OCI-M2 (cell line): Measurements from ENCODE around the gene SLC8A1.

ENCODE experiments used
- DNase-seq: peaks from one replicate; lab custom pipeline; 2025; ENCODE audit not compliant: unreplicated experiment; lab: John Stamatoyannopoulos, UW

Gene SLC8A1

DNA sequence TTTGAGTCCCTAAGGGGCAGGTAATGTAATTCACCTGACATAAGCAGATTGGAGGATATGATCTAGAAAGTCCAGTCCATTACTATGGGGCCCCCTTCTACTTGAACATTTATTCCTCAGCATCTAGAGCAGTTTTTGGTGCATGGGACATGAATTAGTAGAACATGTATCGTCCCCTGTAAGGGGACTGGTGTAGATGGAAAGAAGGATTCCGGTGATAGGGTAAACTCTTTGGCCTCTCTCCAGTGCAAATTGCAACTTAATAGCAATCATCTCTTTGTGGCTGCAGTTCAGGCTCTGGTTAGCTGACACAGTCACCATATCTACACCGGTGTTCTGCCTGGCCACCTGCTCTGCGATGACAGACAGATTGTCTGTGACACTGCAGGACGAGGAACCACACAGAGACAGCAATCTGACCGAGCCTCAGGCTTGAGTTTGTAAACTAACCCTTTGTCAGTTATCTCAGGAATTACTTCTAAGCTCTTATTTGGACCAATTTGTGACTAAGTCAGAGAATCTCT is 6.4 kb upstream of the SLC8A1 start:
- DNase-seq = no peak

DNA sequence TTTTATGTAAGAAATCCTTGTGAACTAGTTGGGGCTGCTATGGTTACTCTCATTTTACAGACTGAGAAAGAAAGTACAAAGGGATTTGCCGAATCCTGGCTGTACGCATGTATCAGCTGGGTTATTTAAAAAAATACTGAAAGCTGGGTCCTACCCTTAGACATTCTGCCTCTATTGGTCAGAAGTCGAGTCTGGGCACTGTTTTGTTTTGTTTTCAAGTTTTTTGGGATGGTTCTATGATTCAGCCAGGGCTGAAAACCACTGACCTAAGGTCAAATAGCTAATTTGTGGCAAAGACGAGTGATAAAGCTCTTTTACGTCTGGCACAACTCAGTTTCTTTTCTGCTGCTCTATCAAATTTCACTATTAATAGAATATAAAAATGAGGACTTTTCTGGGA is 5.9 kb upstream of the SLC8A1 start:
- no peak for DNase-seq

DNA sequence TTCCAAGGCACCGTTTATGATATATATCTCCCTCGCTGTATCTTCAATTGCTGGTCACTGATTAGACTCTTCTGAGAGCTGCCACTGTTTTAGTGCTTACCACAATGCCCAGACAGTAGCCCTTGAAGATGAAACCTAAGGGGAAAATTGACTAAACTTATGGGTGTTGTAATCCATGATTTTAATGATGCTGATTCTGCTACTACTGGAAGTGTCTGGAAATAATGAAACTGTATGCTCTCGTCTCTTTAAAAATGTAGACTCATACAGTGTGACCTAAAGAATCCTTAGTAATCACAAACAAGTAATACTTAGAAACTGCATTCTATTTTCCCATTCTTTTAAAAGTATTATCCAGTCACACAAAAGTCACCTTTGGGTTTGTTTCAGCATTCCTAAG is 5.5 kb upstream of the SLC8A1 start:
- DNase-seq = no peak

DNA sequence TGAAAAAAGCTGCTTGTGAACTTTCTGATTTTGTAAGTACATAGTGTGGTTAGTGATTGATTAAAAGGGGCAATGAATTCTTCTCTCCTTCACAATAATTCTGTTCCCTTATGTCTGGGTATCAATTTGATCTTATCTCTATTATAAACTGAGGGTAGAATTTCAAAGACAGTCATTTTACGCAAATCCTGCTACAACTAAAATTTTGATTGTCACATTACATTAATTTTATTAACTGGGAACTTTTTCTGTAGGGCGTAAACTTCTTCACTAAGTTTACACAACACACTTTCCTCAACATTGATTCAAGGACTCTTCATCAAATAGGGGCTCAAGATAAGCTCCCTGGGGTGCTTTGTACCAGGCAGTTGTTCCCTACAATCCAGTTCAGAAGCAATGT is 5.0 kb upstream of the SLC8A1 start:
- DNase-seq = no peak

DNA sequence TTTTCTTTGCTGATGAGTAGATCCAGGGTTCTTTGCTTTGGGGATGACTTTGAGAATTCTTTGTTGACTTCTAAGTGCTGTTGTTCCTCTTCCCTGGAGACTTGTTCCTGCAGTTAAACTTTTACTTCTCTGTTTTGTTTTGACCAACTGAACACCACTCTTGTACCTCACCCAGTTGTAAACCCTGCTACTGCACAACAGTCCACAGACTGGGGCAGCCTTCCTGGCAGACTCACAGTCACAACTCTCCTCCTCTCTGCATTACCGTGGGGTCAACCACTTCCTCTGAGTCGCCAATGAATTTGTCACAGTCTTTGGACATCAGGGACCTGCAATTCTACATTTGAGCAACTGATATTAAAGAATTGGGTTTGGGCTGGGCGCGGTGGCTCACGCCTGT is 3.8 kb upstream of the SLC8A1 start:
- no peak for DNase-seq

DNA sequence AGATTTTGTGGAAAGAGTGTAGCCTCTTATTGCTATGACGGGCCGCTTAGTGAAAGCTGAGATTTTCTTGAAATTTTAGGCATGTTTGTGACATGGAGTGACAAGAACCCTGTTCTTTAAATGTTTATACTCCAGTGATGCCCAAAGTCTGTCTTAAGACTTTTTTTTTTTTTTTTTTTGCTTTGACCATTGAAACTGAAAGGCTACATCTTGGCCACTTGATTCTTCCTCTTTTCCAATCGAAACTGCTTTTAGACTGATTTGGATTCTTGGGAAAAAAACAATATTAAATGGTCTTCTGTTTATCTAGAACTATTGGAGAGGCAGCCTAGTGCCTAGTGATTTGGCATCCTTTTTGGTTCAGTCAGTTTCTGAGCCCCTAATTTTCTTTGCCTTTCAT is 2.4 kb upstream of the SLC8A1 start:
- no peak for DNase-seq

DNA sequence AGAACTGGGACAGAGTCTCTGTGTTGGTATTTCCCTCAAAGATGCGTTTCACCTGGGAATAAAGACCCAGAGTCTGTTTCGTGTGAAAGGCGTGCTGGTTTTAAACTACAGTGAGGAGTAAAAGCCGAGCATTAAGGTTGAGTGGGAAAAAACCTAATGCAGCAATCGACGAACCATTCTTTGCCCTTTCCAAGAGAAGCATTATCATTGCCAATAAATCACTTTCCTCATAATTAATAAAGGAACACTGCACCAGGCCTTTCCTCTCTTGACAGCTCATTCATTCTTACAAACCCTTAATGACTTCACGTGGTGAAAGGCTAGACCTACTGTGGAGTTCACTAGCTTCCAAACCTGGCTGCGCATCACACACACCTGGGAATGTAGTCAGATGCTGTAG is 896 bp upstream of the SLC8A1 start:
- DNase-seq = no peak

DNA sequence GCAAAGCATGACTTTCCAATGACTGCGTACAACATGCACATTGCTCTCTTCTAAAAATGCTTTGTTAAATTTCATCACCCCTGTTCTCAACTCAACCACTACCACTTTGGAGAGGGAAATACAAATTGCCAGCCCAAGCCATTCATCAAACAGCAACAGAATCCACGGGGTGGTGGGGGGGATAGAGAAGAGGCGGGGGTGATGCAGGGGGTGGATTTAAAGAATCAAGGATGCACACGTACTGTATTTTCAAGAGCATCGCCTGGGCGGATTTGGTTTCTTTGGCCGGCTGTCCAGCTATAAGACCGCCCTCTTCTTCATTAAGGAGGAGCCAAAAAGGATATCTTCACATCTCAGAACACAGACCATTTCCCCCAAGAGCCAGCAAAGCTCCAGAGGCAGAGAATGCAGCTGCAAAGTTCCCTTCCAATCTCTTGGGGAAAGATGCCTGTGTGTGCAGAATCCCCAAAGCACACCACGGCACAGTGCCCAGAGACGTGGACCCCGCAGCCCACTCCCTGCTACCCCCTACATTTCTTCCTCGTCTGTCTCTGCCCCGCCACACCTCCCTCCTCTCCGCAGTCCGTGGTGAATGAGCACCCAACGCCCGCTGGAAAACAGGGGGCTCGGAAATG is 977 bp downstream of the SLC8A1 start:
- no peak for DNase-seq

DNA sequence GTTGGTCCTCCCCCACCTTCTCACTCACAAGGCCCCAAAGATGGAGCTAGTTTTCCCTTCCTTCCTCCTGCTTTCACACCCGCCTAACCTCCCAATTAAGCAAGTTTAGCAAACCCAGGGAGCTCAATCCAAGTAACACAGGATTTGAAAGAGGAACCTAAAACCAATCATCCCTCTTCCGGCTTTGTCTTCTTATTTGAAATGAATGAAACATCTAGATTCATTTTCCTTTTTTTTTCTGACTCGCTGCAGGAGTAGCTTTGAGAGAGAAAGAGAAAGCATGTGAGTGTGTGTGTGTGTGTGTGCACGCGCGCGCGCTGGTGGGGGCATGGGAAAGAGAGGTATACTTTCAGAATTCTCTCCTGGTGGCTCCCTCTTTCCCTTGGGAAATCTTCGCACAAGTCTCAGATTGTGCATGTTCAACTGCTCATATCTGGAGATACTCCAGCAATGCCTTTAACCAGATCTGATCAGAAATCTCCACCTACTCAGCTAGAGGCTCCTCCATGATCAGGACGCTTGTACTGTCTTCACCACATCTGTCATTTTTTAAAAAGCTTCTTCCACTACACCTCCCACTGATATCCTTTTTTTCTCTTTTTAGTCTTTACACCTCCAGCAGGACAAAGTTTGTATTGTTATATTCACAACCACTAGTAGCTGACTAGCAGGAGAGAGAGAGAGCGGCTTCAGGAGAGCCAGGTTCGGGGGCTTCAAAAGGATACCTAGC is 1.7 kb downstream of the SLC8A1 start:
- no peak for DNase-seq

DNA sequence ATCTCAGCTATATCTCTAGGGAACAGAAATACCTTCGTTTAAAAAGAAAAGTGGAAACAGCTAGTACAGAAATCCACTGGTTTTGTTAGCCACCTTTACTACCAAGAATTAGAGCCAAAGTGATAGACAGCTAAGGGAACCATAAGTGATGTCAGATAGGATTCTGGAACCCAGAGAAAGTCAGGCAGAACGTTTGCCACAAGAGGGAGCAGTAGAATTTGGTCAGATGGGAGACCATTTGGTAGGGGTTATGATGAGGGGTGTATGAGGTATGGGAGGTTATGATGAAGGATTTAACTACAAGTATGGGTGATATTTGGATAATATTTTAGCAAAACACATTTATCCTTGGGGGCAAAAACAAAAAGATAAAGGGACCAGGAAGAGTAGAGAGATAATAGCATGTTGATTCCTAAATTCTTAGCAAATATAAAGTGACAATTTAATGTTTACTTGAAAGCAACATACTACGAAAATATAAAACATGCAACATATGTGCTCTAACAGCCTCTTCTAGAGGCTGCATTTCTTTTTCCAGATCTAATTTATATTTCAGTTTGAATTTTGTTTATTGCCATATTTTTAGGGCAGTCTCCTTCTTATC is 3.3 kb downstream of the SLC8A1 start:
- no peak for DNase-seq

DNA sequence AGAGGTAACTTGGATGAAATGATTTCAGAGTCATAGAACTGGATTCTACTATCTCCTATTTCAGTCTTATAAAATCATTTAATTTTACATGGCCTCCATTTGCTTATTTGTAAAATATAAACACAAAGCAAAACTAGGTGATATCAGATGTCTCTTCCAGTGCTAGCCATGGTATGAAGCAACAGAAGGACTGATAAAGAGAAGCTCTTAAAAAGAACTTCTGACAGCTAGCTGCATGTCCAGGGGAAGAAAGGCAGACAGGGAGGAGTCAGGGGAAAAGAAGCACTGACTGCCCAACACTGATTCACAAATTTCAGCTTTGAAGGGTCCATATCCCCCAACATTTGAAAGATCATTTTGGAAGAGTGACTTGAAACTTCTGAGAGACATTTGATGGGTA is 6.4 kb downstream of the SLC8A1 start:
- DNase-seq = no peak

DNA sequence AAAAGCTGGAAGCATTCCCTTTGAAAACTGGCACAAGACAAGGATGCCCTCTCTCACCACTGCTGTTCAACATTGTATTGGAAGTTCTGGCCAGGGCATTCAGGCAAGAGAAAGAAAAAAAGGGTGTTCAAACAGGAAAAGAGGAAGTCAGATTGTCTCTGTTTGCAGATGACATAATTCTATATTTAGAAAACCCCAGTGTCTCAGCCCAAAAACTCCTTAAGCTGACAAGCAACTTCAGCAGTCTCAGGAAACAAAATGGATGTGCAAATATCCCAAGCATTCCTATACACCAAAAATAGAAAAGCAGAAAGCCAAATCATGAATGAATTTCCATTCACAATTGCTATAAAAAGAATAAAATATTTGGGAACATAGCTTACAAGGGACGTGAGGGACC is 11.1 kb downstream of the SLC8A1 start:
- DNase-seq = no peak

DNA sequence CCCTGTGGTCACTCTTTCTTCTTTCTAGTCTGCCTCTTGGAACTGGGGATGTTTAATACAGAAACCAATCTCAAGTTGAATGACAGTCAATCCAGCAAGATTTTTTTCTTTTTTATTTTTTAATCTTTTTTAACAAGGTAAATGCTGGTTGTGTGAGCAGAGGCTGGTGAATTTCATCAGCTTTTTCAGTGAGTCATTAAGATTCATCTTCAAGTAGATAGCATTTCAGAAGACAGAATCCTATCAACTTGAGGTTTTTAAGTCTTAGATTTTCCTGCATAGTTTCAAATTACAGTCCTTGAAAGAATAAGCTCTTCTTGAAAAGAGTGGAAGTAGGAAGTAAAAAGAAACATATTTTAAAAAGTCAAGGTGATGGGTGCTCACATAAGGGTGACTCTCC is 12.4 kb downstream of the SLC8A1 start:
- DNase-seq = no peak

DNA sequence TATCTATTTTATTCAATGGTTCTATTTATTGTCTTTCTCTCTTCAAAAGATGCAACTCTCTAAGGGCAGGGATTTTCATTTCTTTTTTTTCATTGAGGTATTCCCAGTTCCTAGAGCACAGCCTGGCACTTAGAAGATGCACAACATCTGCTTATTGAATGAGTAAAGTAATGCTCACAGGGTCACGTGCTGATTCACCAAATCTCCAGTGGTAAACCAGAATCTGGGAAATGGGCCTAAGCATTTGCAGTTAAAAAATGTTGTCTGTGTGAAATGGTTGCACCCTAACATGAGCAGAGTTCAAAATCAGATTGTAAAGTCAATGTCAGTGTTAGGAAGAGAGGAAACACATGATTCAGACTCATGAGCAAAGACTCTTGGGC is 15.8 kb downstream of the SLC8A1 start:
- DNase-seq = no peak

DNA sequence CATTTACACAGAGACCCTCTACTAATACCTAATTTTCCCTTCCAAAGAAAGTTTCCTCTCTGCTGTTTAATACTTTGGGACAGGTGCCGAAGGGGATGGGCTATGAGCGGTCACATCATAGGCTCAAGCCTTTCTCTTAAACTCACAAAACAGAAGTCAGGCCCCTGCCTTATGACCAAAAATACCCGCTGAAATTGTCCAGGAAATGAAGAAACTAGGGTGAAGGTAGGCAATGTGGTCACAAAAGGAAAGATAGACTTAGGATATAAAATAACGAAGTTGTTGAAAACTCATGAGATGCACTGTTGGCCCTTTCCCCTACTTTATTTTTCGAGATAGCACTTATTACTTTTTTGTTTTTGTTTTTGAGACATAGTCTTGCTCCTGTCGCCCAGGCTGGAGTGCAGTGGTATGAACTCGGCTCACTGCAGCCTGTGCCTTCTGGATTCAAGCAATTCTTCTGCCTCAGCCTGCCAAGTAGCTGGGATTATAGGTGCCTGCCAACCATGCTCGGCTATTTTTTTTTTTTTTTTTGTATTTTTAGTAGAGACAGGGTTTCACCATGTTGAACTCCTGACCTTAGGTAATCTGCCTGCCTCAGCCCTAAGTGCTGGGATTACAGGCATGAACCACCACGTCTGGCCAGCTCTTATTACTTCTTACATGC is 16.3 kb downstream of the SLC8A1 start:
- DNase-seq = no peak

DNA sequence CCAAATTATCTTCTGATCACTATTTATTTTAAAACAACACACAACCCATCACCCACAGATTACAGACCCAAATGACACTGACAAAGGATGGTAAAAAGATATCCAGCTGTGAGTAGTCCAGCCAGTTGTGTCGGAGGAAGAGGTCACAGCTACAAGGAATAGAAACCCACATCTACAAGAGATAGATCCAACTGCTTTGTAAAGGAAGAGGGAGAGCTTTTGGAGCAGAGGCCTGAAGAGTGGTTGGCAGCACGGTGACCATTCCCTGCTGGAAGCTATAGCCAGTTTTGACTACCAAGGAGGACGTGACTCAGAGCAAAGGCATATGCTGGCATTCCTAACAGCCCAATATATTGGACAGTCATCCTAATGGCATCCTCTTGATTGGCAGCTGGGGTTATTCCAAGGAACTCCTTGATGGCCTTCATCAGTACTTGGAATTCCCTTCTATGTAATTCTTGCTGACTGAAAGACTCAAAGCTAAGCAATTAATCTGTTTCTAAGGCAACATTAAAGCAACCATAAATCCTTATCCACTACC is 17.1 kb downstream of the SLC8A1 start:
- no peak for DNase-seq

DNA sequence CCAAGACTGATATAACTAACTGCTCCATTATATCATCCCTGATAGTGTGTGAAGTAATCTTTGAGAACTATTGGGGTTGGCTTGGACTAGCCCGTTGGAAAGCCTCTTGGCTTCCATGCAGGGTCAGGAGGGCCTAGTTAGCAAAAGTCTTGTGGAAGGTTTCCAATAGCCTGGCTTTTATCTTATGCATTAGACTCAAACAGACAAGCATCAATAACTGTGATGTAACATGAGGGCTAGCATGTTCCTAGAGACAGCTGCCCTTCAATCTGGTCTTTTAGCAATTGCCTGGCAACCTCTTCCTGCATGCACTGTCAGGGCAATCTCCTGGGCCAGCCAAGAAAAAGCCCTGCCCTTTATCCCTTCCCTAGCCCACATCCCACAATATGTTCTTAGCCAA is 18.2 kb downstream of the SLC8A1 start:
- no peak for DNase-seq

DNA sequence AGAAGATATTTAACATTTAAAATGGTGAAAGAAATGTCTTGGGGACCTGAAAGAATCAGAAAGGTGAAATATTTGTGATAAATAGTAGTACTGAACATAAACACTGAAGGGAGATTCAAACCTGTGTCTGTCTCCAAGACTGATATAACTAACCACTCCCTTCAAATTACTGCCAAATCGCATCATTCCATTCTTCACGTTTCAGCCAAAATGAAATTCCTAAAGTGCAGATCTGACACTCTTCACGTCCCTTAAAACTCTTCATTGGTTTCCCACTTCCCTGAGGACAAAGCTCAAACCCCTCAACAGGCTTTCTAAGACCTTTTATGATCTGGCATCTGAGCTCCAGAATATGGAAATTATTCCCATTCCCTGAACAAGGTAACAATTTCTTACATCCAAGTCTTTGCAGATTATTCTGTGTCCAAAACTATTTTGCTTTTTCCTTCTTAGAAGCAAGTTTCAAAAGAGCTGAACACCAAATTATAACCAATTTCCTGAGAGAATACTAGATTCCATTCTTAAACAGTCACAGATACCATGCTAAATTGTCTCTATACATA is 18.9 kb downstream of the SLC8A1 start:
- DNase-seq = no peak

DNA sequence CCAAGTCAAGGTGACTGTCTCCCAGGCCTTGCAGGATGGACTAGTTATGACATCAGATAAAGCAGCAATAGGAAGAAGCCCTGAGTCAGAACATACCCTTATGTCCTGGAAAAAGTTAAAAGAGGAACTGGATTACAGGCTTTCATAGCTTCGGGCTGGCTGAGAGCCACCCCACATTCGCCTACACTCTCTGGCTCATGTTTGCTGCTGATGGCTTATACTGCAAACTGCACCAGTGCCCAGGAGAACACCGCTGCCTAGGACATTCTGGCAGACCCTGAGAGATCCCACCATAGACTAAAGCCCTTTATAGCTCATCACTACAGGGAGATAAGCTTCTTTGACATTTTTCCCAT is 20.3 kb downstream of the SLC8A1 start:
- no peak for DNase-seq

DNA sequence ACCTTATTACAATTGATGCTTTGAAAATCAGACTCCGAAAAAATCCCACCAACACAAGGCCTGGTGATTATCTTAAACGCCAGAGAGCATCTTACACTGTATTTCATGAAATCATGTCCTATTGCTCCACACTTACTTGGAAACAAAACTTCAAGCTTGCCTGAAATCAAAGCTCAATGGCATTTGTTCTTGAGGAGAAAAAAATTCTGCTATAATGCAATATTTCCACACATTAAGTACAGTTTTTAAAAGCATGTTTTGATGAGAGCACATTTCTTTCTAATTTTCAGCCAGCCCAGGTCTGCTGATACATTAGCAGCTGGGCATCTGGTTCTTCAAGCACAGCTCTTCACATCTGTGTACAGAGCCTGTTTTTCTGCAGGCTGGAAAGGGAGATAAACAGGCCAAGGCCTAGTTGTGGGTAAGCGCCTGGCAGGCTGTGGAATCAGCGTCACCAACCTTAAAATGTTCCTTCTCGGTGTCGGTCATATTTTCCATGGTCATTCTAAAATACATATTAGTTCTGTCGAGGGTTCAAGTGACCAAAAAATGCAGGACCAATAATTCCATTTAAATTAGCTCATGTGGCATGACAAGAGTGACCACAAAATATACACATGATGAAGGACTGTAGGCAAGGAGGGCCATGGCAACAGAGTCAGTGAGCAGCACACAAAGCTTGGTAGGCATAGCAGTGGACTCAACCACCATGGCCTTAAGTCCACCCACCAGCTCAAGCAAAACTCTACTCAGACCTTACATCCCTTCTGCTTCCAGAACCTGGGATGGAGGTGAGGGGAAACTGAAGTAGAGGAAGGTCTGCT is 20.9 kb downstream of the SLC8A1 start:
- DNase-seq = no peak

DNA sequence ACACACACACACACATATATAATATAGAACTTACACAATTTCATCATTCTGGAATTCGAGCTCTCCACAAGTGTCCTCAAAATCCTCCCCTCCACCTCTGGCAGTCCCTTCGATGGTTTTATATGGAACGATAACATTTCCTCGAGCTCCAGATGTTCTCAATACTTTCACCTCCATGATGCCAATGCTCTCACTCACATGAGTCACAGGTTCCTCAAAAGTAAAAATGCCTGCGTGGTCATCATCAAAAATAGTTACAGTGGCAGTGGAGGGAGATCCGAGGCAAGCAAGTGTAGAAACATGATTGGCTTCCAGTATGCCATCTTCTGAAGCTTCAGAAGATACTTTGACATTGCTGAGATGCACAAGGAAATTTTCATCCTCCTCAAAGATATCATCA is 23.5 kb downstream of the SLC8A1 start:
- DNase-seq = no peak
